ENCODE measurements around the gene ALDOA.

DNA sequence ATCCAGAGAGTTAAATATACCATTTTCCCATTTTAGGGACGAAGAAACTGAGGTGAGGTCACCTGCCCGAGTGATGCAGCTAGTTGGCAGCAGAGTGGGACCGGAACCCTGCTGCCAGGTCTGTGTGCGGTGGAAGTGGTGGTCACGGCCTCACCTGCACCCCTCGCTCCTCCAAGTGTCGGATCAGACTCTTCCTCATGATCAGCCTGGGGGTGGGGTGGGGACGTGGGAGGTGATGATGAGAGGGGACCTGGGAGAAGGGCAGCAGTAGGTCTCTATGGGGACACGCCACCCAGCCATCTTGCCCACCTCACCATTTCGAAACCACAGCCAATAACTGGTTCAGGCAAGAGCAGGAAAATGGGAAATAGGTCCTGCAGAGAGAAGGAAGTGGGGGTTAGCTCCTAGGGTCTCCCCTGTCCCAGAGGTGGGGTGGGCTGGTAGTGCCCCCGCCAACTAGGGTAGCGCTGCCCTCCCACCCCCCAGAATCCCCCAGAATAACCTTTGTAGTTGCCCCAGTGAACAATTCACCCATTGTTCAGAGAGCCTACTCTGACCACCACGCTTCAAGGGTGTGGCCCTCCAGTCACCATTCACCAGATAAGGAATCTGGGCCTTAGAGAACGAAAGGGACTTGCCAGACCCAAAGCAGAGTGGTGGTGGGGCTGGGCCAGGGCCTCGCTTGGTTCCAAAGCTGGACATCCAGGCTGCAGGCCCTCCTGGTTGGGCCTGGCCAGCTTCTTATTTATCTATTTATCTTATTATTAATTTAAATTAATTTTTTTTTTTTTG lies 42.7 kb downstream of the ALDOA start:
- TF ChIP-seq, protein P1, sequence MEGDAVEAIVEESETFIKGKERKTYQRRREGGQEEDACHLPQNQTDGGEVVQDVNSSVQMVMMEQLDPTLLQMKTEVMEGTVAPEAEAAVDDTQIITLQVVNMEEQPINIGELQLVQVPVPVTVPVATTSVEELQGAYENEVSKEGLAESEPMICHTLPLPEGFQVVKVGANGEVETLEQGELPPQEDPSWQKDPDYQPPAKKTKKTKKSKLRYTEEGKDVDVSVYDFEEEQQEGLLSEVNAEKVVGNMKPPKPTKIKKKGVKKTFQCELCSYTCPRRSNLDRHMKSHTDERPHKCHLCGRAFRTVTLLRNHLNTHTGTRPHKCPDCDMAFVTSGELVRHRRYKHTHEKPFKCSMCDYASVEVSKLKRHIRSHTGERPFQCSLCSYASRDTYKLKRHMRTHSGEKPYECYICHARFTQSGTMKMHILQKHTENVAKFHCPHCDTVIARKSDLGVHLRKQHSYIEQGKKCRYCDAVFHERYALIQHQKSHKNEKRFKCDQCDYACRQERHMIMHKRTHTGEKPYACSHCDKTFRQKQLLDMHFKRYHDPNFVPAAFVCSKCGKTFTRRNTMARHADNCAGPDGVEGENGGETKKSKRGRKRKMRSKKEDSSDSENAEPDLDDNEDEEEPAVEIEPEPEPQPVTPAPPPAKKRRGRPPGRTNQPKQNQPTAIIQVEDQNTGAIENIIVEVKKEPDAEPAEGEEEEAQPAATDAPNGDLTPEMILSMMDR (IDR thresholded peaks at IDR 0.05), result no peak
- TF ChIP-seq POLR2A (IDR thresholded peaks at IDR 0.05), result no peak
